AG09319 (cell line): ENCODE results near the gene KIF17.

ENCODE experiments used
- DNase-seq: peaks from one replicate; pipeline ENCODE4 v3.0.0-alpha.2; 2010; ENCODE audit warnings: low read depth; ENCODE audit errors: extremely low read depth
- TF ChIP-seq, protein P1 (sequence below): IDR thresholded peaks from 2 replicates; pipeline ENCODE4 v1.5.1; 2011; ENCODE audit warnings: low read depth, mild to moderate bottlenecking, inconsistent platforms, low read length, moderate library complexity

KIF17 gene

DNA sequence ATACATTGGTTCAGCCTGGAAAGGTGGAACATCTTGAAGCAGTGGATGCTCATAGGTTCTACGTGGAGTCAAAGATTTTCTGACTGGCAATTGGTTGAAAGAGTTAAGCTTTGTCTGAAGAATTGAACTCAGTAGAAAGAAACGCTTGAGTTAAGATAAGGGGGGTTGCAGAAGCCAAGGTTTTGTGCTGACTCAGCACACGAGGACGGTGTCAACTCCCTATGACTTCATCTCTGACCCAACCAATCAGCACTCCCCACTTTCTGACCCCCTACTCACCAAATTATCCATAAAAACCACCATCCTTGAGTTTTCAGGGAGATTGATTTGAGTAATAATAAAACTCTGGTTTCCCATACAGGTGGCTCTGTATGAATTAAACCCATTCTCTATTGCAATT is 87.1 kb downstream of the KIF17 start:
- TF ChIP-seq, protein P1, sequence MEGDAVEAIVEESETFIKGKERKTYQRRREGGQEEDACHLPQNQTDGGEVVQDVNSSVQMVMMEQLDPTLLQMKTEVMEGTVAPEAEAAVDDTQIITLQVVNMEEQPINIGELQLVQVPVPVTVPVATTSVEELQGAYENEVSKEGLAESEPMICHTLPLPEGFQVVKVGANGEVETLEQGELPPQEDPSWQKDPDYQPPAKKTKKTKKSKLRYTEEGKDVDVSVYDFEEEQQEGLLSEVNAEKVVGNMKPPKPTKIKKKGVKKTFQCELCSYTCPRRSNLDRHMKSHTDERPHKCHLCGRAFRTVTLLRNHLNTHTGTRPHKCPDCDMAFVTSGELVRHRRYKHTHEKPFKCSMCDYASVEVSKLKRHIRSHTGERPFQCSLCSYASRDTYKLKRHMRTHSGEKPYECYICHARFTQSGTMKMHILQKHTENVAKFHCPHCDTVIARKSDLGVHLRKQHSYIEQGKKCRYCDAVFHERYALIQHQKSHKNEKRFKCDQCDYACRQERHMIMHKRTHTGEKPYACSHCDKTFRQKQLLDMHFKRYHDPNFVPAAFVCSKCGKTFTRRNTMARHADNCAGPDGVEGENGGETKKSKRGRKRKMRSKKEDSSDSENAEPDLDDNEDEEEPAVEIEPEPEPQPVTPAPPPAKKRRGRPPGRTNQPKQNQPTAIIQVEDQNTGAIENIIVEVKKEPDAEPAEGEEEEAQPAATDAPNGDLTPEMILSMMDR, result no peak
- DNase-seq, result no peak

DNA sequence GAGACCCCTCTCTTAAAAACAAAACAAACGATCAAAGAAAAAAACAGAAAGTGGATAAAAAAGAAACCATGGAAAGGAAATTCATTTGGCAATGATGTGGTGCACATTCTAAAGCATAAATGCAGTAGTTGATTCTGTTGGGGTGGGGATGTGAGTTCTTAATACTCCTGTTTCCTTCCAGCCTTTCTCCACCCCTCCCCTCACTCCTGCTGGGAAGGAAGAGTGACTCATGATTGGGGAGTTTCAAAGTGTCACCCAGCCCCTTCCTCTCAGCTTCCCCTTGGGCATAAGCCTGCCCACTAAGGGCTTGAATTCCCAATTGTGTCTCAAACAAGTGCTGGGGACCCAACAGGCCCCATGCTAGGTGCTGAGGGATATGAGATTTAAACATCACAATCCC is 91.3 kb downstream of the KIF17 start:
- TF ChIP-seq, protein P1, result no peak
- no peak for DNase-seq

DNA sequence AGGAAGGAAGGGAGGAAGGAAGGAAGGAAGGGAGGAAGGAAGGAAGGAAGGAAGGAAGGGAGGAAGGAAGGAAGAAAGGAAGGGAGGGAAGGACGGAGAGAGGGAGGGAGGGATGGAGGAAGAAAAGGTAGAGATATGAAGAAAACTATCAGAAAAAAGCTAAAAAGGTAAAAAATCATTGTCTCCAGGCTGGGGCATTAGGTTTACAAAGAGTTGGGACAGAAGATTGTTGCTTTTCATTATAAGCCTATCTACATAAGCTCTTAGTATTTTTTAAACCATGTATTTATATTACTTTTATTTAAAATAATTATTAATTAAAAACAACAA is 91.7 kb downstream of the KIF17 start:
- no peak for DNase-seq
- TF ChIP-seq, protein P1, result no peak

DNA sequence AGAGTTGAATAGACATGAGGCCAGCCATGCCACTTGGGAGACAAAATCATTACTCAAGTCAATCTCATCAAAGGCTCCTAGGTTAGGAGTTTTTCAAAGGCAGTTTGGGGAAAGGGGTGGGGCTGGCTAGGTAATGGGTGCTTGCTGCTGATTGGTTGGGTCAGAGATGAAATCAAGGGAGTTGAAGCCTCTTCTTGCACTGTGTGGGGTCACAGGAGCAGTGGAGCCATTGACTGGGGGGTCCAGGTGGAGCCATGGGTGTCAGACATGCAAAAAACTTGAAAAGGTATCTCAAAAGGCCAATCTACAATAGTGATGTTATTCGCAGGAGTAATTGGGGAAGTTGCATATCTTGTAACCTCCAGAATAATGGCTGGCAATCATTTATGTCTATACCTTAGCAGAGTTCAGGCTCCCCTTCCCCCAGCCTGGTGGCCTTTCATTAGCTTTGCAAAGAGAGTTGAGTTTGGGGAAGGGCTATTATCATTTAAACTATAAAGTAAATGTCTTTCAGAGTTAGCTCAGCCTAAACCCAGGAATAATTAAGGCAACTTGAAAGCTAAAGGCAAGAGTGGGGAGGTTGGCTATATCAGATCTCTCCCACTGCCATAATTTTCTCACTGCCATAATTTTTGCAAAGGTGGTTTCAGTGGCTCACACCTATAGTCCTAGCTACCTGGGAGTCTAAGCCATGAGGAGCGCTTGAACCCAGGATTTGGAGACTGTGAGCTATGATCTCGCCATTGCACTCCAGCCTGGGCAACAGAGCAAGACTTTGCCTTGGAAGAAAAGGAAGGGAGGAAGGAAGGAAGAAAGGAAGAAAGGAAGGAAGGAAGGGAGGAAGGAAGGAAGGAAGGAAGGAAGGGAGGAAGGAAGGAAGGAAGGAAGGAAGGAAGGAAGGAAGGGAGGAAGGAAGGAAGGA is 92.4 kb downstream of the KIF17 start:
- no peak for DNase-seq
- TF ChIP-seq, protein P1, result no peak

DNA sequence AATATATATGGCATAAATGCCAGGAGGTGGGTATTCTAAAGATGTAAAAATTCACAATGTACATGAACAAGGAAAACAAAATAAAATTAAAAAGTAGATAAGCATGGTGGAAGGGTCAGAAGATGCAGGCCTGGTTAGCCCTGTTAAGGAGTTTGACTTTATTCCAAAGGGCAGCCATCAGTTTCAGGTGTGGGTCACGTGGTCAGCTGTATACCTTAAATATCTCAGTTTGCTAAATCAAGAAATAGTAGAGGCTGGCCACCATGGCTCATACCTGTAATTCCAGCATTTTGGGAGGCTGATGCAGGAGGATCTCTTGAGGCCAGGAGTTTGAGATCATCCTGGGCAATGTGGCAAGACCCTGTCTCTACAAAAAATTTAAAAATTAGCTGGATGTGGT is 93.1 kb downstream of the KIF17 start:
- TF ChIP-seq, protein P1, result no peak
- no peak for DNase-seq

DNA sequence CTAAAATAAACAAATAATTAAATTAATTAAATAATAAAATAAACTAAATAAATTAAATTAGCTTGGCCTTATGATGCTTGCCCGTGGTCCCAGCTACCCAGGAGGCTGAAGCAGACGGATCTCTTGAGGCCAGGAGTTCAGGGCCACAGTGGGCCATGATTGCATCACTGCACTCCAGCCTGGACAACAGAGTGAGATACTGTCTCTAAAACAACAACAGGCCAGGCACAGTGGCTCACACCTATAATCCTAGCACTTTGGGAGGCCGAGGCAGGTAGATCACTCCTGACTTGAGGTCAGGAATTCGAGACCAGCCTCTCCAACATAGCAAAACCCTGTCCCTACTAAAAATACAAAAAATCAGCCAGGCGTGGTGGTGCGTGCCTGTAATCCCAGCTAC is 96.8 kb downstream of the KIF17 start:
- TF ChIP-seq, protein P1, result no peak
- DNase-seq, result no peak

DNA sequence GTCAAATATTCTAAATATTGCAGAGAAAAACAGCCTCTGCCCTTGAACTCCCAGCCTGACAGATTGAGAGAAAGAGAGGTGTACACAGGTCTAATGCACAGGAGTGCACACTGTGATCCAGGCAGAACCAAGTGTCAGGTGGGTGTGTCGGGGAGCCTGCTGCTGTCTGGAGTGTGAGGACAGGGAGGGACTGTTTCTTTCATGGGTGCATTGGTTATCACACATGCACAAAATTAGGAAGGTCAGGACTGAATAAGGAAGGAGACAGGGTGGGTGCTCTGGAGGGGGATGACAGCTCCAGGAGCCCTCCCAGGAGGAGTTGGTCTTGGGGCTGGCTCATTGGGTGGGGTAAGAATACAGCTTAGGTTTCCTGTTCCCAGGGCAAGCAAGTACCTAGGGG is 97.8 kb downstream of the KIF17 start:
- DNase-seq, result no peak
- TF ChIP-seq, protein P1, result no peak
